SKM-1 treated with dmso at 0.1 percent for 144 hours (cell line): ENCODE data around the gene MOB1A.
"Not testable (repeated sequence)": the region's sequence is repeated elsewhere in the genome, so short reads cannot be mapped to it uniquely, and the experiment has no call there.

Experiments
- DNase-seq: peaks from one replicate; lab custom pipeline; 2025; ENCODE audit not compliant: unreplicated experiment; lab: John Stamatoyannopoulos, UW

Gene MOB1A

GRCh38 chr2:74178211-74179062 is at the start of gene MOB1A:
Gene MOB1A, minus strand, starts transcription at chr2:74178879. Its CDS starts 205 bp downstream, at chr2:74178674.
- peak; percentile 96 for DNase-seq

DNA sequence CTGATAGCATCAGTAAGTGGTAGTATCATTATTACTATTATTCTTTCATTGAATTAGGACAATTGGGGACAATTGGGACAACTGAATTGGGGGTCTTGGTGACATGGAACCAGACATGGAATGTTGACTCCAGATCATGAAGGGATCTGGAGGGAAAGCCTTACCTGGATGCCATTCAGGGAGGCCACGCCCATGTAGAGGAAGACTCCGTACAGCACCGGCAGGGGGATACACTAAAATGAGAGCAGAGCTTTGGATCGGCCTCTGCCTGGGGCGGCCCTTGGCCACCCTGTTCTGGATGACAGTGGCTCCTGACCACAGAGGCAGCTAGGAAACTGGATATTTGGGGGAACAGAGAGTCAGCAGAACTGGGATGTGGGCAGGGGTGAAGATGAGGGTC is 49.0 kb upstream of the MOB1A start:
- DNase-seq = no peak

- no peak for DNase-seq
Measured at GRCh38 chr2:74226648-74227213, 48.1 kb upstream of the MOB1A start.

GRCh38 chr2:74225698-74226459 is 47.2 kb upstream of the MOB1A start:
- no peak for DNase-seq

DNA sequence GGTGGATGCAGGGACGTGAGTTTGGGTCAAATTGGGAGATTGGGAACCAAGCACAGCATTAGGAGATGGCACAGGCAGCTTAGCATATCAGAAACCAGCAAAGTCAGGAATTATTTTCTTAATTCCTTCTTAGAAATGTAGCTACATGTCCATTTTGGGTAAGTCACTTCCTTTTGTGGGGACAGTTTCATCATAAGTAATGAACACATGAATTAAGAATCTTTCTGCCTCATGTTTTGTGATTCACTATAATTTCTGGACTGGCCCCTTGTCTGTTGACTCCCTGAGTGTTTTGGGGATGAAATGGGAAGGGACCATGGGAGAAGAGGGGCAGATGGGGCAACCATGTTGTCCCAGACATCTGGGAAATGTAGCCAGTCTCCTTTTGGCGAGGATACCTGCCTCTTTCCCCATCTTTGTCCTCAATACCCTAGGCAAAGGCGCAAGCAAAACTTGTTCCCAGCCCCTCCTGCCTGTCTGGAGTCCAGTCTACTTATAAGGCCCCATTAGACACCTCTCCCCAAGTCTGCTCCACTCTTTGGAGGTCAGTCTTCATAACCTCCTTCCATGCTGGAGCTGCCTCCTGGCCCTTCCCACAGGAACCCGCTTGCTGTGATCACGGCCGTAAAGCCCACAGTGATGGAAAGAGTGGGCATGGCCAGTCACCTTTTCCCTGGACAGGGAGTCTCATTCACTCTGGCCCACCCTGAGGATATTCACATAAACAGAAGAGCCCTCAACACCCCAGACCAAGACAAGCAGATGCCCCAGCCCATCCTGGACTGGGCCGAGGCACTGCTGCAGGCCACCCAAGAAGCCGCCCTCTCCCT is 45.5 kb upstream of the MOB1A start:
- DNase-seq = no peak

DNA sequence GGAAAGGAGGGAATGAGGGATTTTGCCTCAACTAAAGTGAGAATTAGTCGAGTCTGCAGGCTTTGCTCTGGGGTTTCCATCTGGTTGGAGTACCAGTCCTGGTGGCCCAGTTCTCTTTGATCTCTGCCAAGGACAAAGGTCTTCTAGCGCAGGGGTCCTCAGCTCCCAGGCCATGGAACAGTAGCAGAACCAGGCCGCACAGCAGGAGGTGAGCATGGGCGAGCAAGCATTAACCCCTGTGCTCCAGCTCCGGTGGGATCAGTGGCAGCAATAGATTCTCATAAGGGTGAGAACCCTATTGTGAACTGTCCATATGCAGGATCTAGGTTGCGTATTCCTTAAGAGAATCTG is 43.6 kb upstream of the MOB1A start:
- DNase-seq = no peak

- no peak for DNase-seq
Measured at GRCh38 chr2:74221604-74222299, 43.1 kb upstream of the MOB1A start.

DNA sequence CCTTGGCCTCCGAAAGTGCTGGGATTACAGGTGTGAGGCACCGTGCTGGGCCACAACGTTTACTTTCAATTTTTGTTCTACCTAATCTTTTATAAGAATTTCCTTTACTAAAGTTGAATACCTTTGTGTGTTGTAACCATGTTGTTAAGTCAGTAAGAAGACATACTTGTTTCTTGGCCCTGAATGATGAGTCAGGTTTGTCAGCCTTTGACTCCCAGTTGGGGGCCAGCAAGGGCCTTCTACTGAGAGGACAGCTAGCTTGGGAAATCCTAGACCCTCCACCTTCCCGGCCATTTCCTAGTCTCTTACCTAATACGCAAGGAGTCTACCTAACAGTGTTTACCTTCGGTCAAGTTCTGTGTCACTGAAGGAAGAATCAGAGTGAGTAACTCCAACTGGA is 42.4 kb upstream of the MOB1A start:
- DNase-seq = no peak

- no peak for DNase-seq
Measured at GRCh38 chr2:74219846-74220486, 41.3 kb upstream of the MOB1A start.

DNA sequence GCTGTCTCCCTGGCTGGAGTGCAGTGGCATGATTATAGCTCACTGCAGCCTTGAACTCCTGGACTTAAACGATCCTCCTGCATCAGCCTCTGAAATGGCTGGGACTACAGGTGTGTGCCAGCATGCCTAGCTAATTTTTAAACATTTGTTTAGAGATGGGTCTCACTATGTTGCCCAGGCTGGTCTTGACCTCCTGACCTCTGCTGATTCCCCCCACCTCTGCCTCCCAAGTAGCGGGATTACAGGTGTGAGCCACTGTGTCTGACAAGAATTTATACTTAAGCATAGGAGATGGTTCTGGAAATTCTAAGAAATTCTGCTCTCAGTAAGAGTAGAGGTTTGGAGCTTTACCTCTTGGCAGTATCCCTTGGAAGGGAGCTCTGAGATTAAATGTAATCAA is 38.0 kb upstream of the MOB1A start:
- no peak for DNase-seq

GRCh38 chr2:74215771-74216170 is 37.1 kb upstream of the MOB1A start:
- not testable (repeated sequence) for DNase-seq

DNA sequence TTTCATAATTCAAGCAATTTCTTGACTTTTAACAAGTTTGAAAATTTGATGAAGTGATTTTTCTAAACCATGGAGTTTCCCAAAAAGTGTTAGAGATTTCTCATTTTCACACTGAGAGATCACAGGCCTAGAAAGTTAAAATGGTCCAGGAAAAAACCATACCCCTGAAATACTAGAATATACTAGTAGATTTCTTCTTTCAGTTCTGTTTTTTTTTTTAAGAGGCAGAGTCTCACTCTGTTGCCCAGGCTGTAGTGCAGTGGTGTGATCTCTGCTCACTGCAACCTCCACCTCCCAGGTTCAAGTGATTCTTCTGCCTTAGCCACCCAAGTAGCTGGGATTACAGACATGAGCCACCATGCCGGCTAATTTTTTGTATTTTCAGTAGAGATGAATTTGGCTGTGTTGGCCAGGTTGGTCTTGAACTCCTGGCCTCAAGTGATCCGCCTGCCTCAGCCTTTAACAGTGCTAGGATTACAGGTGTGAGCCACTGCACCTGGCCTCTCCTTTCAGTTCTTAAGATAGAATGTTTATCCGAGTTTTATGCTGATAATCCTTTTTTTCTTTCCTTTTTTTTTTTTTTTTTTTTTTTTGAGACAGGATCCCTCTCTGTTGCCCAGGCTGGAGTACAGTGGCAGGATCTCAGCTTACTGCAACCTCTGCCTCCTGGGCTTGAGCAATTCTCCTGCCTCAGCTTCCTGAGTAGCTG is 34.2 kb upstream of the MOB1A start:
- no peak for DNase-seq

DNA sequence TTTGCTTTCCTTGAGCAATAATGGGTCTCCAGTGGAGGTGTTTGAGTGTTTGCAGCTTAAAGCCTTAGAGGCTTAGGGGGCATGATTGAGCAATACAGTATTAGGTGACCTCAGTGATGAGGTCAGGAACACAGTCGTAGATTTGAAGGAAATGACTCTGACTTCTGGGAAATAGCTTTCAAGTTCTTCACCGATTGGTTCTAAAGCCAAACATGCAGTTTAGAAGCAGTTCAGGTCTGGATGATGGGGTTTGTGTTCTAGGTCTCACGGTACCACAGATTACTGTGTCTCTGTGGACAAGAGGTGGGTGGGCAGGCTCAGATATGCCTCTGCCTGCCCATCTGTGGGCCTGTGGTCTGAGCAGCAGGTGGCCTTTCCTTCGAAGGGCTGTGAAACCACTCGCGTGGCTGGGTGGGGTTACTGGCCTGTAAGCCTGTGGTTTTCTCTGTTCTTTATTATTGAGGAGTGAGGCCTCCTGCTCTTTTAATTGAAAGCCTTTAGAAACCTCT is 27.6 kb upstream of the MOB1A start:
- DNase-seq = peak; percentile 35

DNA sequence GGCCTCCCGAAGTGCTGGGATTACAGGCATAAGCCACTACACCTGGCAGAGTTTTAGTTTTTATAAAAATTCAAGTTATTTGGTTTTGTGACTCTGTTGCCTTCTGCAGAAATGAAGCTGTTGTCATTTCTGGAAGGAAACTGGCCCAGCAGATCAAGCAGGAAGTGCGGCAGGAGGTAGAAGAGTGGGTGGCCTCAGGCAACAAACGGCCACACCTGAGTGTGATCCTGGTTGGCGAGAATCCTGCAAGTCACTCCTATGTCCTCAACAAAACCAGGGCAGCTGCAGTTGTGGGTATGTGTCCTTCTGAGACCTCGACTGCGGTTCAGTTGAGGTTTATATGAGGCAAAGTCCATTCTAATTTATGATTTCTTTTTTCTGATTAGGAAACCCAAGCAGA is 26.9 kb upstream of the MOB1A start:
- no peak for DNase-seq

GRCh38 chr2:74205113-74205512 is 26.4 kb upstream of the MOB1A start:
- DNase-seq = no peak

DNA sequence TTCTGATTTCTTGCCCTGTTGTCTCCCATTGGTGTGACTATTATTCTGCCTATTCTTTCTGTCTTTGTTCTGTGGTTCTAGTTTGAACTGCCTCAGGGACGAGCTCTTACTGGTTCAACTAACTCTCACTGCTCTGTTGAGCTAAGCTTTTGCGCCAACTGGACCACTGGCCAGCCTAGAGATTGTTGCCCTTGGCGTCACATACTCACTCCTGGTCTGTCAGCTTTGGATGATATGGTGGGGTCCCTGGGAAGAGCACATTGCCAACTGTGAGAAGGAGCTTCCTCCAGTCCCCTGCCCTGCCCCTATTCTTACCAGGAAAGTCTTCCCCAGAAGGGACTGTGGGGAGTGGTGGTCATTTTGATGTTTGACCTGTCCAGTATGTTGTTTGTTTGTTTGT is 25.8 kb upstream of the MOB1A start:
- no peak for DNase-seq

- no peak for DNase-seq
Measured at GRCh38 chr2:74201596-74201995, 22.9 kb upstream of the MOB1A start.

GRCh38 chr2:74201196-74201595 is 22.5 kb upstream of the MOB1A start:
- DNase-seq = no peak

- no peak for DNase-seq
Measured at GRCh38 chr2:74199871-74200305, 21.2 kb upstream of the MOB1A start.
